ENCODE measurements around the gene CCDC9B. TPM values are rescaled to one million over a fixed set of nuclear protein-coding genes. Genes with fewer than 3 reads are reported as not detected.

Gene CCDC9B
- polyA plus RNA-seq, 1 of the 3 experiments (the other 2 are of a cell fraction) = 13.7 TPM

- peak; percentile 52 for TF ChIP-seq CTCF (IDR thresholded peaks at IDR 0.05)
- TF ChIP-seq SMC3 (IDR thresholded peaks at IDR 0.05; ENCODE audit: low read depth, low read length) = peak; percentile 39
- TF ChIP-seq RAD21 (IDR thresholded peaks at IDR 0.05; ENCODE audit: low read length) = peak; percentile 29
- TF ChIP-seq GABPA (IDR thresholded peaks at IDR 0.05; ENCODE audit: low read depth) = no peak
- TF ChIP-seq FOXM1 (IDR thresholded peaks at IDR 0.05; ENCODE audit: low read depth) = no peak
Measured at GRCh38 chr15:40367686-40368611, 27.2 kb upstream of the CCDC9B start (continued).

DNA sequence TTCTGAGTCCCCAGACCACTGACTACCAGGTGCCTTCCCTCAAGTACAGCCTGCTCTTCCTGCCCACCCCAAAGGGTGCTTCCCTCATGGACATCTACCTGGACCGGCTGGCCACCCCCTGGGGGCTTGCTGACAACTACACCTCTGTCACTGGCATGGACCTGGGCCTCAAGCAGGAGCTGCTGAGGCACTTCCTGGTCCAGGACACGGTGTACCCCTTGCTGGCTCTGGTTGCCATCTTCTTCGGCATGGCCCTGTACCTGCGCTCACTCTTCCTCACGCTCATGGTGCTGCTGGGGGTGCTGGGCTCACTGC is 26.6 kb upstream of the CCDC9B start:
- no peak for DNase-seq
- H3K27ac ChIP-seq (ENCODE audit: low read depth in 2 of 2, low read length in 1 of 2) = no peak overlapping the region; a peak in 1 of 4 replicates
- no peaks in the 10 kb centered on the region for H3K9me2 ChIP-seq
- H3K4me2 ChIP-seq = no peak overlapping the region
- H3K79me2 ChIP-seq (ENCODE audit: insufficient read depth) = no peaks in the 10 kb centered on the region
- no peaks in the 10 kb centered on the region for H3K36me3 ChIP-seq (replicated peaks in 1 of 2; ENCODE audit: control insufficient read depth in 1 of 2, insufficient read depth in 2 of 2, low read length in 1 of 2)
- no peaks in the 10 kb centered on the region for H3K9me3 ChIP-seq
- CTCF ChIA-PET = interaction anchor here (0.7 to 70.6 kb wide), 11 partner anchors 10 to 89 kb away, joined by 3 to 2194 read pairs (median 8); partner anchors contain the start of genes ANKRD63, CCDC9B, DISP2 and INAFM2
- POLR2A ChIA-PET = interaction anchor here (0.8 to 1.2 kb wide), 2 partner anchors 9 to 27 kb away, joined by 3 to 6 read pairs; partner anchors contain the start of genes CCDC9B and DISP2
- TF ChIP-seq RAD21 (IDR thresholded peaks at IDR 0.05; ENCODE audit: low read length) (no peak), USF1 (IDR thresholded peaks at IDR 0.05; ENCODE audit: borderline replicate concordance, low read depth) (no peak), TAF1 (IDR thresholded peaks at IDR 0.05; ENCODE audit: borderline replicate concordance, low read depth, low read length) (no peak), FOSL2 (IDR thresholded peaks at IDR 0.05; ENCODE audit: borderline replicate concordance, low read depth) (no peak), ZBTB33 (IDR thresholded peaks at IDR 0.05; ENCODE audit: borderline replicate concordance, low read depth) (no peak), MEF2A (IDR thresholded peaks at IDR 0.05; ENCODE audit: borderline replicate concordance, low read depth) (no peak), PBX3 (IDR thresholded peaks at IDR 0.05) (no peak)
- H3F3A ChIP-seq (replicated peaks; ENCODE audit: insufficient read depth) = no peaks in the 10 kb centered on the region
- WGBS (ENCODE audit: low lambda C conversion rate) = 88% methylated on average over 5 of the region's 5 CpGs
- H3K4me1 ChIP-seq (ENCODE audit: control insufficient read depth in 1 of 2, insufficient read depth in 2 of 2, low read depth in 1 of 2, low read length in 1 of 2) = peaks cover 0 to 17% of the 10 kb centered on the region in 2 experiments; a peak in 1 of 4 replicates
- no peaks in the 10 kb centered on the region for H4K20me1 ChIP-seq (ENCODE audit: insufficient read depth)
- no peak overlapping the region for H3K9ac ChIP-seq
- H3K4me3 ChIP-seq (ENCODE audit: low read depth in 2 of 2, low read length in 1 of 2) = no peak overlapping the region
- no peak overlapping the region for H2AFZ ChIP-seq (ENCODE audit: low read depth)
- no peaks in the 10 kb centered on the region for H3K27me3 ChIP-seq (ENCODE audit: insufficient read depth)

Data from SK-N-SH (cell line).